ENCODE data around the gene RREB1.
"Not testable (repeated sequence)": the region's sequence is repeated elsewhere in the genome, so short reads cannot be mapped to it uniquely, and the experiment has no call there.

RREB1 gene

DNA sequence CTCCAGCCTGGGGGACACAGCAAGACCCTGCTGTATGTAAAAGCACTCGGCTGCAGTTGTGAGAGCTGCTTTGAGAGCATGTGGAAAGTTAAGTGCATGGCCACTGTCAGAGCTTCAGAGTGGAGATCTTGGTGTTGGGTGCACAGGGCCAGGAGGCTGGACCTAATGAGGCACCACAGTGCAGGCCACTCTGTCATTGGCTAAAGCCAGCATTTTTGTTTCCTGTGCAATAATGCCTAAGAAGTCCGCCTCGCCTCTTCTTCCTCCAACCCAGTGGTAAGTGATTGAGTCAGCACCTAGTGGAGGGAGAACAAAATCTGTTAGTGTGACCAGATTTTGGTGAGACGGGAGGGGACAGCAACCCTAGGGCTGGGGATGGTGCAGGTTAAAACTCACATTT, 144.6 kb downstream of the RREB1 start:
- DNase-seq (ENCODE audit: low read depth, low spot score), result no peak

GRCh38 chr6:7254980-7255835, 147.4 kb downstream of the RREB1 start:
- DNase-seq (ENCODE audit: low read depth, low spot score), result no peak
- H3K27ac ChIP-seq, result no peak overlapping the region

More for the DNA sequence above, 144.6 kb downstream of the RREB1 start:
- no peak overlapping the region for H3K27ac ChIP-seq

GRCh38 chr6:7255918-7256317, 148.2 kb downstream of the RREB1 start:
- no peak overlapping the region for H3K27ac ChIP-seq
- no peak for DNase-seq (ENCODE audit: low read depth, low spot score)

DNA sequence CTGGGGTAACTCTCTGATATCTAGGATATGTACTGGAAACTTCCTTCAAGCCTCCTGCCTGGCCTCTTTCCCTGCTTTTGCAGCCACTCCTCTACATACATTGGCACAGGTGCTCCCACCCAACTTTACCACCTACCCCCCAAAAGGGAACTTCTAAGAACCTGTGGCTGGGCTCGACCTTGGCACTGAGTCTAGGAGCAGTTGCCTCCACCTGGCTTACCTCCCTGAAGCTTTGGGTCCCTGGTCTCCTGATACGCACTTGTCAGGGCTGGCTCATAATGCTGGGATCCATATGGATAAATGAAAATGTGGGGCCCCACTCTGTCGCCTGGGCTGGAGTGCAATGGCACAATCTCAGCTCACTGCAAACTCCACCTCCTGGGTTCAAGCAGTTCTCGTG, 149.0 kb downstream of the RREB1 start:
- no peak overlapping the region for H3K27ac ChIP-seq
- no peak for DNase-seq (ENCODE audit: low read depth, low spot score)

DNA sequence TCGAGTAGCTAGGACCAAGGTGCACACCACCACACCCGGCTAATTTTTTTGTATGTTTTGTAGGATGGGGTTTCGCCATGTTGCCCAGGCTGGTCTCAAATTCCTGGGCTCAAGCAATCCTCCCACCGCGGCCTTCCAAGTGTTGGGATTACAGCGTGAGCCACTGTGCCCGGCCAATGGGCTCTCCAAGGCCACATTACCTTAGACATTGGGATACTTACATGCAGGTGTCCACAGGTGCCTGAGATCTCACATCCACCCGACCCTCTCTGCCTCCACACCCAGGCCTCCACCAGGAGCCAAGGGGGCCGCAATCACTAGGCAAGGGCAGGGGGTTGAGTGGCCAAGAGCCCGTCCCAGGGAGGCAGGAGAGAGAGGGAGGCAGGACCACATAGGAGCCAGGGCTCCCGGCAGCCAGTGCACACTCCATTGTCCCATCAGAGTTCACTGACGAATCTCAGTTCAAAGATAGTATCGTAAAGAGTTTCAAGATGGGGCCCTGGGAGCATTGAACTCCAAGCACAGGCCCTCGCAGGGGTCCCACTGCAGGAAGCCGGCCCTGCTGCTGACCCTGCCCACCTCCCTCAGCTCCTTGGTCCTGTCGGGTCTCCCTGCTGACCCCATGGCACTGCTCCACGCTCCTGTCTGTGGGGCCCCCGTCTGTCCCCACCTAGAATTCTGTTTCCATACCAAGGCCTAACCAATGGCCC, 149.9 kb downstream of the RREB1 start:
- no peak for DNase-seq (ENCODE audit: low read depth, low spot score)
- no peak overlapping the region for H3K27ac ChIP-seq

DNA sequence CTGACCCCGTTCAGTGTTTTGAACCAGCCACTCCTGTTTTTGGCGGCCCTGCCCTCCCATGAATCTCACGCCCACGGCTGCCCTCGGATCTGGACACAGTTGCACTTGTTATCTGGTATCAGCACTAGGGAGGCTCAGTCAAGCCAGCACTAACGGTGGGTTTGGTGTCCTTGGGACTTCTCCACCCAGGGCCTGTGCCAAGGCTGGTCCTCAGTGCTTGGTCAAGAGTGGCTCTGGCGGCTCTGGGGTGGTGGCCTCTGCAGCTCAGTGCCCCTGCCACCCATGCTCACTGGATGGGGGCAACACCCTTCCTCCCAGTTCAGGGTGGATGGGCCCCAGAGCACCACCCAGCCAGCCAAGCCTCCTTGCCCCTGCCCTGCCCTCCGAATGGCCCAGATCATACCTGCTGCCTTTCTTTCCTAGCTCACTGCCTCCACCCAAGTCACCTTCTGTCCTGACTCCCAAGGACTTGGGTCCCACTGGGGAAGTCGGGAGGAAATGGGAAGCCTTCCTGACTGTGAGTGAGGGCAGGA, 150.5 kb downstream of the RREB1 start:
- DNase-seq (ENCODE audit: low read depth, low spot score), result no peak
- H3K27ac ChIP-seq, result no peak overlapping the region

DNA sequence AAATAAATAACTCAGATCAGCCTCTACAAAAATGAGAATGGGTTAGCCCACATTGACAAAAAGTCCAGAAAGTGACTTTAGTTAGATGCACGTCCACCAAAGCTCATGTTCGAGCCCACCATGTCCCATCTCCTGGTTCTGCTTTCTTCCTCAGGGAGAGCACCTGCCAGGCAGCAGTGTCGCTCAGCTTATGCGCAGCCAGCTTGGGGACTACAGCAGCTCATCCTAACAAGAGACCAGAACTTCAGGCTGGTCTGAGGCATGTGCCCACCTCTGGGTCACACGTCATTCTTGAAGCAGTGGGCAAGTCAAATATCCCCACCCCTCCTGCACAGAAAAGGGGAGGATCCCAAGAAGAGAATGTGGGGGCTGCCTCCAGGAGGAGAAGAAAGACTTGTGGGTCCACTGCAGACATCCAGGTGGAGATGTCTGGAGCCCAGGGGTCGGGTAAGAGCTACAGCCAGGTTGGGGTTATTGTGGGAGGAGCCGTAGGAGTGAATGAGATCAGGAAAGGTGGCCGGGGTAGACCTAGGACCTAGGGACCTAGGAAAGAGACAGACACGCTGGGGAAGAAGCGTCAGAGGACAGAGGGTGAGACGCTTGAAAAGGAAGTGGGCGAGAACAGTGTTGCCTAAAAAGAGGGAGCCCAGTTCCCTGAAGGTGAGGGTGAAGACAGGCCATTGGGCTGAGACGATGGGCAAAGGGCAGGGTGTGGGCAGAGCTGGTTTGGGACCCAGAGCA, 152.7 kb downstream of the RREB1 start:
- no peak for DNase-seq (ENCODE audit: low read depth, low spot score)
- peak overlapping the region; percentile 65 for H3K27ac ChIP-seq

- peak; percentile 70 for DNase-seq (ENCODE audit: low read depth, low spot score)
- H3K27ac ChIP-seq, result peak overlapping the region; percentile 65
Observed at GRCh38 chr6:7261032-7261841, 153.5 kb downstream of the RREB1 start.

GRCh38 chr6:7261852-7262461, 154.2 kb downstream of the RREB1 start:
- DNase-seq (ENCODE audit: low read depth, low spot score), result no peak
- H3K27ac ChIP-seq, result peak overlapping the region; percentile 65

DNA sequence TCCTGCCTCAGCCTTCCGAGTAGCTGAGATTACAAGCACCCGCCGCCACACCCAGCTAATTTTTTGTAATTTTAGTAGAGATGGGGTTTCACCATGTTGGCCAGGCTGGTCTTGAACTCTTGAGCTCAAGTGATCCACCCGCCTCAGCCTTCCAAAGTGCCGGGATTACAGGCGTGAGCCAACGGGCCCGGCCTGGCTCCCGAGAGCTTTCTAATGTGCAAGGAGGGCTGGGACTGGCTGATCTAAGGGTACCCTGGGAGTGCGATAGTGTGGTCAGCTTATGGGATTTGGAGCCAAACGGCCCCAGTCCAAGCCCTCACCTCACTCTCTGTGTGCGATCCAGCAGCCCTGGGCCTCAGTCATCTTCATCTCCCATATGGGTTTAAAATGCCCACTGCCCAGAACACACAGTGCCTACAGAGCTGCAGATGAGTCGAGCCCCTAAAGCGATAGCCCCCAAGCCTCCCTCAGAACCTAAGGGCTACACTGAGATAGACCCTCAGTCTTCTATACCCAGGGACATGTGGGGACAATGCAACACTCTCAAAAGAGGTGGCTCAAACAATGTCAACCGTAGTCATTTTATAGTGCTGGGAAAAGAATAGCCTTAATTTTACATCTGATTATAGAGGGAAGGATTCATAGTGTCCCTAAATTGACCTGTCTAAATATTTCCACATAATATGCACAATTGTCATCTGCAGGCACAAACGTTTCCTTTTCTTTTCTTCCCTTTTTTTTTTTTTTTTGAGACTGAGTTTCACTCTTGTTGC, 155.2 kb downstream of the RREB1 start:
- H3K27ac ChIP-seq, result no peak overlapping the region
- no peak for DNase-seq (ENCODE audit: low read depth, low spot score)

DNA sequence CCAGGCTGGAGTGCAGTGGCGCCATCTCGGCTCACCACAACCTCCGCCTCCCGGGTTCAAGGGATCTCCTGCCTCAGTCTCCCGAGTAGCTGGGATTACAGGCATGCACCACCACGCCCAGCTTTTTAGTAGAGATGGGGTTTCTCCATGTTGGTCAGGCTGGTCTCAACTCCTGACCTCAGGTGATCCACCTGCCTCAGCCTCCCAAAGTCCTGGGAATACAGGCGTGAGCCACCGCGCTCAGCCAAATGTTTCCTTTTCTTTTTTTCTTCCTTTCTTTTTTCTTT, 155.7 kb downstream of the RREB1 start:
- not testable (repeated sequence) for DNase-seq (ENCODE audit: low read depth, low spot score); H3K27ac ChIP-seq

- no peak for DNase-seq (ENCODE audit: low read depth, low spot score)
- no peak overlapping the region for H3K27ac ChIP-seq
Observed at GRCh38 chr6:7264041-7264440, 156.3 kb downstream of the RREB1 start.

DNA sequence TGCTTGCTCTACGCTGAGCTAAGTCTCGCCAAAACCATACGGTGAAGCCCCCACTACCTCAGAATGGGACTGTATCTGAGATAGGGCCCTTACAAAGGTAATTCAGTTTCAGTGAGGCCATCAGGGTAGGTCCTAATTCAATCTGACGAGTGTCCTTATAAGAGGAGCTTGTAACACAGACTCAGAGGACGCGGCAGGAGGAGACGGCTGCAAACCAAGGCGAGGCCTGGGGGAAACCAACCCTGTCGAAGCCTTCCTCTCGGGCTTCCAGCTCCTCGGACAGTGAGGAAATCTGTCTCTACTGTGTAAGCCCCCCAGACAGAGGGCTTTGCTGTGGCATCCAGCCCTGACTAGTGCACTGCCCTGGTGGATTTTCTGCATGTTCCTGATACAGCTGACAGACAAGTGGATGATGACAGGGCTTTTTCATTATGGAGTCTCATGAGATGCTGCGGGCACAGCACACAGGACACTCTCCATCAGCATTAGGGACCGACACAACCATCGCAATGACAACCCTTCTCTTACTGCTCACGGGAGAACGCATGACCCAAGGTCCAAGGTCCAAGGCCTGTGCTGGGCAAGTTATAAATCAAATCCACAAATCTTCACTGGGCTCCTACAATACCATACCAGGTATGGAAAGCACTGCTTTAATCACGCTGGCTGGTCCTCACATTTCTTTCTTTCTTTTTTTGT, 157.1 kb downstream of the RREB1 start:
- no peak overlapping the region for H3K27ac ChIP-seq
- DNase-seq (ENCODE audit: low read depth, low spot score), result no peak

GRCh38 chr6:7265385-7265726, 157.6 kb downstream of the RREB1 start:
- not testable (repeated sequence) for DNase-seq (ENCODE audit: low read depth, low spot score); H3K27ac ChIP-seq

DNA sequence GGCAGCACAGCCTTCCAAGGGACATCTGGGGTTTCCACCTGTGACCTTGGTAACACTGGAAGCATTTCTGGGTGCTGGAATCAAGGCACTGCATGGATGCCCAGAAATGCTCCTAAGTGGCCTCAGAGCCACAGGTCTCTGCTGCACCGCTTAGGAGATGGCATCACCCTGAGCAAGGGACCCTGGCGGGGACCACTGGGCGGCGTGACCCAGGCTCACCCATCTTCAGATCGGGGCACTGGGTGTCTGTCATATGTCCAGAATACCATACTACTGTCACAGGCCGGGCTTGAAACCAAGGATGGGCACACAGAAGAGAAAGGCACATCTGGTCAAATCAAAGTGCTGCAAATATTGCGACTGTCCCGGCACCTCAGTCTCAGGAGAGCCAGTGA, 159.3 kb downstream of the RREB1 start:
- H3K27ac ChIP-seq, result peak overlapping the region; percentile 68

DNA sequence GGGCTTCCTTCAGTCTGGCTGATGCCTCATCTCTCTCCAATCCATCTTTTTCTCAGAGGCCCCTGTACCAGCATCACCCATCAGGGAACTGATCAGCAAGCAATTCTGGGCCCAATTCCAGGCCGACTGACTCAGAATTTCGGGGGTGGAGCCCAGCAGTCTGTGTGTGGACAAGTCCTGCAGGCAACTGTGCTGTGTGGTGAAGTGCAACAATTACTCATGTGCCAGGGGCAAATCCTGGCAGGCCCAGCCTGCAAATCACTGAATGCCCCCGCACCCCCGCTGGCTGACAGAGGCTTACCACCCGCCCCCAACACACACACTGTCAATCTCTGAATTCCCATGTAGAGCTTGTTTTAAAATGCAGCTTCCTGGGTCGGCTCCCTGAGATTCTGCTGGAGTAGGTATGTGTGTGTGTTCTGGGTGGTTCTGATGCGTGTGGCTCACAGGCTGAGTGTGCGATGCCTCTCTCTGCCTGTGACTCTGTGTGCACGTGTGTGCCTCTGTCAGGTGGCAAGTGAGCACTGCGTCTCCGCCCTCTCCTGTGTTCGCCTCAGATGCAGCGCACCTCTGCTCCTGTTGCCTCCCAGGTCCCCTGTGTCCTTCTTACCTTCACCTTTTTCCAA, 159.8 kb downstream of the RREB1 start:
- peak overlapping the region; percentile 68 for H3K27ac ChIP-seq
- DNase-seq (ENCODE audit: low read depth, low spot score), result peak; percentile 98

More for the DNA sequence above, 159.3 kb downstream of the RREB1 start:
- DNase-seq (ENCODE audit: low read depth, low spot score), result no peak

GRCh38 chr6:7268362-7268761, 160.6 kb downstream of the RREB1 start:
- H3K27ac ChIP-seq, result peak overlapping the region; percentile 68
- no peak for DNase-seq (ENCODE audit: low read depth, low spot score)
